Colonic mucosa (tissue), 4 donors: ENCODE data around the gene PIP5K1A. TPM values are rescaled to one million over a fixed set of nuclear protein-coding genes. Genes with fewer than 3 reads are reported as not detected.

Experiments used
- DNase-seq: peaks from one replicate; pipeline ENCODE4 v3.0.0-alpha.2; 2020
- H3K27ac ChIP-seq: fragments of 200-600 bp; one replicate; pipeline ENCODE4 v1.8.0; 2021
- H3K27me3 ChIP-seq: fragments of 200-600 bp; one replicate; pipeline ENCODE4 v1.8.0; 2021
- H3K36me3 ChIP-seq: fragments of 200-600 bp; one replicate; pipeline ENCODE4 v1.8.0; 2021
- H3K4me1 ChIP-seq: fragments of 200-600 bp; one replicate; pipeline ENCODE4 v1.8.0; 2021; ENCODE audit warnings: mild to moderate bottlenecking
- H3K4me3 ChIP-seq: fragments of 200-600 bp; one replicate; pipeline ENCODE4 v1.8.0; 2021
- H3K9ac ChIP-seq, 2 donors: one replicate each; pipeline ENCODE4 v1.7.0; 2013; ENCODE audit warnings: control low read depth in 2 of 2, low read depth in 2 of 2, low read length in 2 of 2
- H3K9me3 ChIP-seq: fragments of 200-600 bp; one replicate; pipeline ENCODE4 v1.8.0; 2021
- intact Hi-C: fragments of 100-400 bp; cut with DNase I; formaldehyde crosslinking; loops from one replicate; pipeline ENCODE4 v1.14.1; 2022
- total RNA-seq, 2 donors: library from RNA; stranded (reverse); fragmentation: NEBNext Ultra II Directional in 1 of 2; extraction: Animal tissue kit (Norgen Biotek cat#: 25700) in 1 of 2; gene quantifications; one replicate each; pipeline ENCODE4 v1.2.1, GENCODE V29; 2021
- TF ChIP-seq, protein P1 (sequence below): fragments of 200-600 bp; IDR thresholded peaks from one replicate; pipeline ENCODE4 v1.8.0; 2022; ENCODE audit warnings: antibody characterized with exemption, mild to moderate bottlenecking
- donor health status: healthy.
- donor health status: DM: no; HTN: no; CAD: no.
- donor health status: DM: no; HTN: no; CAD: no.

The PIP5K1A gene
- total RNA-seq, 2 donors from 2014 or later, result 33.3 to 38.9 TPM

DNA sequence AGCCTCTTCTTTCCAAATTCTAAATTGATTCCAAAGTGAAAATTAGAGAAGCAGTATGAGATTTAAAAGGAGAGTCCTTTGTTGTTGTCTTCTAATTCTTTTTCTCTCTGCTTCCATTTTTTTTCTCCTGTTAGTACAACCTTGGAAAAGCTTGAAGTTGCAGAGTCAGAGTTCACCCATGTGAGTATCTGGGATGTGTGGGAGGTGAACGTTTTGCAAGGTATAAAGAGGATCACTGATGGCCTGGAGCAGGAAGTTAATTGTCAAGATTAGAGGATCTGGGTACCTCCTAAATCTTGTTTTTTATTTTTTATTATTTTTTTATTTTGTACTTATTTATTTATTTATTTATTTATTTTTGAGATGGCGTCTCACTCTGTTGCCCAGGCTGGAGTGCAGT lies 48.4 kb downstream of the PIP5K1A start:
- no peaks in the 10 kb centered on the region for H3K4me1 ChIP-seq
- H3K9ac ChIP-seq, result no peak overlapping the region
- no peak overlapping the region for H3K4me3 ChIP-seq
- no peaks in the 10 kb centered on the region for H3K9me3 ChIP-seq
- no peaks in the 10 kb centered on the region for H3K27me3 ChIP-seq
- no peak overlapping the region for H3K27ac ChIP-seq
- TF ChIP-seq, protein P1, sequence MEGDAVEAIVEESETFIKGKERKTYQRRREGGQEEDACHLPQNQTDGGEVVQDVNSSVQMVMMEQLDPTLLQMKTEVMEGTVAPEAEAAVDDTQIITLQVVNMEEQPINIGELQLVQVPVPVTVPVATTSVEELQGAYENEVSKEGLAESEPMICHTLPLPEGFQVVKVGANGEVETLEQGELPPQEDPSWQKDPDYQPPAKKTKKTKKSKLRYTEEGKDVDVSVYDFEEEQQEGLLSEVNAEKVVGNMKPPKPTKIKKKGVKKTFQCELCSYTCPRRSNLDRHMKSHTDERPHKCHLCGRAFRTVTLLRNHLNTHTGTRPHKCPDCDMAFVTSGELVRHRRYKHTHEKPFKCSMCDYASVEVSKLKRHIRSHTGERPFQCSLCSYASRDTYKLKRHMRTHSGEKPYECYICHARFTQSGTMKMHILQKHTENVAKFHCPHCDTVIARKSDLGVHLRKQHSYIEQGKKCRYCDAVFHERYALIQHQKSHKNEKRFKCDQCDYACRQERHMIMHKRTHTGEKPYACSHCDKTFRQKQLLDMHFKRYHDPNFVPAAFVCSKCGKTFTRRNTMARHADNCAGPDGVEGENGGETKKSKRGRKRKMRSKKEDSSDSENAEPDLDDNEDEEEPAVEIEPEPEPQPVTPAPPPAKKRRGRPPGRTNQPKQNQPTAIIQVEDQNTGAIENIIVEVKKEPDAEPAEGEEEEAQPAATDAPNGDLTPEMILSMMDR, result no peak
- intact Hi-C loops, result no loop called here
- no peak for DNase-seq
- H3K36me3 ChIP-seq, result peaks cover 15% of the 10 kb centered on the region

DNA sequence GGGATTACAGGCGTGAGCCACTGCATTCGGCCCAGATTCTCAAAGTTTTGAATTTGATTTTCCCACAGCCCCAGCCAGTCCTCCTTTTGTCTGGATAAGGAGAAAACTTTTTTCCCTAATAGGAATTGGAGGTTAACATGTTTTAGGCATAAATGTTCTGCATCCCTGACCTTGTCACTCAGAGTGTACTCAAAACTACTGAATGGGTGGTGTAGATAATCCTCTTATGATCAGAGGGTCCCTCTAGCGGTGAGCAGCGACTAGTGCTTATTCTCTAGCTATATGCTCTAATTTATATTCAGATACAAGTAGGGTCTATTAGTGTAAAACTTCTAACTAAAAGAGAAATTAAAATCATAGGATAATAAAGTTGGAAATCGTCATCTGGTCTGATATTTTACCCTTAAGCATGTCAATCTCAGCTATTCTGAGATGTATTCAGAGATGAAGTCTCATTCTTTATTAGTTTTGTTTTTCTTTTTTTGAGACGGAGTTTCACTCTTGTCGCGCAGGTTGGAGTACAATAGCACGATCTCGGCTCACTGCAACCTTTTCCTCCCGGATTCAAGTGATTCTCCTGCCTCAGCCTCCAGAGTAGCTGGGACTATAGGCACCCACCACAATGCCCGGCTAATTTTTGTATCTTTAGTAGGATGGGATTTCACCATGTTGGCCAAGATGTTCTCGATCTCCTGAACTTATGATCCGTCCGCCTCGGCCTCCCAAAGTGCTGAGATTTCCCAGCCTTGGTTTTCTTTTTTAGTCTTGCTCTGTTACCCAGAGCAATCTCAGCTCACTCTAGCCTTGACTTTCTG lies 53.5 kb downstream of the PIP5K1A start:
- H3K4me3 ChIP-seq, result no peak overlapping the region
- peaks cover 6% of the 10 kb centered on the region for H3K36me3 ChIP-seq
- H3K27ac ChIP-seq, result no peak overlapping the region
- no peak overlapping the region for H3K9ac ChIP-seq
- H3K9me3 ChIP-seq, result no peaks in the 10 kb centered on the region
- no peaks in the 10 kb centered on the region for H3K4me1 ChIP-seq
- TF ChIP-seq, protein P1, result peak; percentile 76
- intact Hi-C loops, result loop anchor here (5.0 kb wide), 1 partner anchor 55 kb away; the partner anchor contains the start of gene PIP5K1A
- DNase-seq, result peak; percentile 66
- no peaks in the 10 kb centered on the region for H3K27me3 ChIP-seq

DNA sequence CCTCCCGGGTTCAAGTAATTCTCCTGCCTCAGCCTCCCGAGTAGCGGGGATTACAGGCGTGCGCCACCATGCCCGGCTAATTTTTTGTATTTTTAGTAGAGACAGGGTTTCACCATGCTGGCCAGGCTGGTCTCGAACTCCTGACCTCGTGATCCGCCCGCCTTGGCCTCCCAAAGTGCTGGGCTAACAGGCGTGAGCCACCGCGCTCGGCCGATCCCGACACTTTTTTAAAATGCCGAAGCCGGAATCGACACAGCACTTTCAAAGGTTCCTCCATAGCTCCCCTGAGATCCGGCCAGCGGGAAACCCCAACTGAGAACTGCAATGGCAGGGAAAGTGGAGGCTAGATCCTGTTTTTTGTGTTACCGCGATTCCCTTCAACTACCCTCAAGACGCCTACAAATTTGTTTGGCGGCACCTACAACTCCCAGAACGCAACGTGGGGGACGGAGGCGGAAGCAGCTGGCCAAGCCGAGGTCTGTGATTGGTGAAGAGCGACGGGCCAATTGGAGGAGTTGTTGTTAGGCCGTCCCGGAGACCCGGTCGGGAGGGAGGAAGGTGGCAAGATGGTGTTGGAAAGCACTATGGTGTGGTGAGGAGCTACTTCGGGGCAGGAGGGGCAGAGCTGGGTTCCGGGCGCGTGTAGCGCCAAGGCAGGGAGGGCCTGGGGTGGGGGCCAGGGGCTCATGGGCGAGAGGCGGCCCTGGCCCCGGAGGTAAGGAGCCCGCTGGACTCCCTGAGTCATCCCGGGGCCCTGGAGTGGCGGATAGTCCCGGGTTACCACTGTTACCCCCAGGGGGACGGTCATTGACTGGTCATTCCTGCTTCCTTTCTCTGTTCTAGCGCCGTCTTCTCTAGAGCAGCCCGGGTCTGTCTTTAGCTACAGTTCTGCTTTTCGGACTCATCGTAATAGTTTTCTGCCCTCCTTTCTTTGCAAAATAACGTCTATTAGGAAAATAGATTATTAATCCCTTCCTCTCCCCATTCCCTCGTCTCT lies 56.2 kb downstream of the PIP5K1A start, which contains the start of gene PSMD4:
PSMD4 (plus strand) TSS at position 518 of the 997 bp plus-strand sequence; CDS start at position 567, 49 bp downstream.
- Histone ChIP-seq H3K4me3 (peak within 1 kb of the TSS; percentile 96), H3K9me3 (no peaks in the 10 kb centered on the region), H3K9ac (peak within 1 kb of the TSS; percentile 64 to 92), H3K27me3 (no peaks in the 10 kb centered on the region), H3K36me3 (no peaks in the 10 kb centered on the region), H3K4me1 (no peaks in the 10 kb centered on the region), H3K27ac (peak within 1 kb of the TSS; percentile 81)
- TF ChIP-seq, protein P1, result no peak
- intact Hi-C loops, result loop anchor here (5.0 kb wide), 1 partner anchor 57 kb away; the partner anchor contains the start of gene PIP5K1A
- DNase-seq, result peak; percentile 96

DNA sequence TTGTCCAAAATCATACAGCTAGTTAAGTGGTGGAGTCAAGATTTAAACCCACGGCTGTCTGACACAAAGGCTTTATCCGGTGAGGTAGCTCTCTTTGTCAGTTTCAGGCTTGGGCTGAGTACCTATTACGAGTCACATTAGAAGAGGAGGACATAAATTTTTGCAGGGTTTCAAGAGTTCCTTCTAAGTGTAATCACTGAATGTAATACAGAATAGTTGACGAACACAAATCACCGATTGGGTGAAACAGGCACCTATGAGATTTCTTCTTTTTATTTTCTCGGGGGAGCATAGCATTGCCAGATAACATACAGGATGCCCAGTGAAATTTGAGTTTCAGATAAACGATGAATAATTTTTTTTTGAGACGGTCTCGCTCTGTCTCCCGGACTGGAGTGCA lies 57.0 kb downstream of the PIP5K1A start:
- H3K4me3 ChIP-seq, result peak overlapping the region; percentile 96
- H3K27me3 ChIP-seq, result no peaks in the 10 kb centered on the region
- intact Hi-C loops, result no loop called here
- no peaks in the 10 kb centered on the region for H3K4me1 ChIP-seq
- peak overlapping the region; percentile 64 to 92 for H3K9ac ChIP-seq
- H3K9me3 ChIP-seq, result no peaks in the 10 kb centered on the region
- no peak for DNase-seq
- H3K36me3 ChIP-seq, result no peaks in the 10 kb centered on the region
- peak overlapping the region; percentile 81 for H3K27ac ChIP-seq
- TF ChIP-seq, protein P1, result no peak

DNA sequence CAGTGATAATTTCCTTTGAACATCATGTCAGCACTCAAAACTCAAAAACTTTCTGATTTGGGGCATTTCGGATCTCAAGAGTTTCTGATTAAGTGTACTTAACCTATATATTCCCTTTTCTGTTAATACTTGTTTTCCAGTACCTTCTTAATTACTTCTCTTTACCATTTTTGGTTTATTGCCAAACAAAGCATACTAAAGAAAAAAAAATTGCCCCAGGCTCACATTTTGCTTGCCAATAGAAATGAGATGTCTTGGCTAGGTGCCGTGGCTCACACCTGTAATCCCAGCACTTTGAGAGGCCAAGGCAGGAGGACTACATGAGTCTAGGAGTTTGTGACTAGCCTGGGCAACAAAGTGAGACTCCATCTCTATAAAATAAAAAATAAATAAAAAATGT lies 61.0 kb downstream of the PIP5K1A start:
- intact Hi-C loops, result no loop called here
- Histone ChIP-seq H3K36me3 (no peaks in the 10 kb centered on the region), H3K27me3 (no peaks in the 10 kb centered on the region)

More for the DNA sequence above, 61.0 kb downstream of the PIP5K1A start:
- Histone ChIP-seq H3K4me3 (no peak overlapping the region), H3K4me1 (no peaks in the 10 kb centered on the region), H3K27ac (no peak overlapping the region), H3K9ac (no peak overlapping the region), H3K9me3 (no peaks in the 10 kb centered on the region)
- TF ChIP-seq, protein P1, result no peak
- DNase-seq, result no peak
